Endothelial cell of umbilical vein (primary cell): Measurements from ENCODE around the gene GUCY1B1. TPM values are rescaled to one million over a fixed set of nuclear protein-coding genes. Genes with fewer than 3 reads are reported as not detected.

Experiments used
- BruUV-seq: library from RNA; stranded (reverse); fragments of 400-500 nt; replicated peaks from 2 replicates; lab custom pipeline; 2021; lab: Mats Ljungman, UMichigan
- CTCF ChIA-PET: fragments of 300-600, 350-600 bp; sonication (Branson Sonifier 250); formaldehyde crosslinking; loops from one replicate; lab custom pipeline; 2021; ENCODE audit warnings: antibody characterized with exemption, inconsistent platforms; lab: Charles Lee
- POLR2A ChIA-PET: fragments of 300-600, 350-600 bp; sonication (Branson Sonifier 250); formaldehyde crosslinking; loops from one replicate; lab custom pipeline; 2021; ENCODE audit warnings: antibody characterized with exemption, inconsistent platforms; lab: Charles Lee
- DNase-seq: peaks from one replicate; pipeline ENCODE4 v3.0.0-alpha.2; 2011; ENCODE audit warnings: low read depth, low spot score
- FAIRE-seq: peaks from 2 replicates; lab custom pipeline; 2011; peaks lifted over from hg19 to GRCh38; lab: Jason Lieb, UNC
- H2AFZ ChIP-seq: 2 replicates; pipeline ENCODE4 v1.6.0; 2012; ENCODE audit warnings: low read depth, low read length, control low read depth, inconsistent platforms
- H3K27ac ChIP-seq: 2 replicates; pipeline ENCODE4 v1.5.1; 2011; ENCODE audit warnings: low read depth, mild to moderate bottlenecking, control low read depth, low read length, moderate library complexity; ENCODE audit not compliant: insufficient read depth
- H3K27me3 ChIP-seq, 2 experiments: 2 replicates each; pipeline versions ENCODE4 v1.6.0 to v1.6.1; 2011; ENCODE audit warnings: low read length in 2 of 2, mixed read lengths in 1 of 2; ENCODE audit not compliant: control insufficient read depth in 2 of 2, insufficient read depth in 2 of 2
- H3K36me3 ChIP-seq, 2 experiments: 2 replicates in 1 of 2; 3 replicates in 1 of 2; pipeline ENCODE4 v1.5.1; 2011; ENCODE audit warnings: low read length in 2 of 2, mild to moderate bottlenecking in 1 of 2, moderate library complexity in 1 of 2; ENCODE audit not compliant: control insufficient read depth in 2 of 2, insufficient read depth in 2 of 2; ENCODE audit errors: extremely low read depth in 1 of 2
- H3K4me1 ChIP-seq: 3 replicates; pipeline ENCODE4 v1.5.1; 2011; ENCODE audit warnings: mild to moderate bottlenecking, low read length; ENCODE audit not compliant: control insufficient read depth, insufficient read depth; ENCODE audit errors: extremely low read depth
- H3K4me2 ChIP-seq: 2 replicates; pipeline ENCODE4 v1.6.1; 2011; ENCODE audit warnings: low read length, control low read depth, mixed read lengths; ENCODE audit not compliant: insufficient read depth
- H3K4me3 ChIP-seq, 3 experiments: fragments of 200-600 bp in 1 of 3; sonication (generic), shearing (Covaris generic) in 1 of 3; replicated peaks in 1 of 3; 2 replicates each; pipeline ENCODE4 v1.5.1; 2011 to 2016; ENCODE audit warnings: control low read depth in 3 of 3, low read length in 3 of 3, mild to moderate bottlenecking in 2 of 3, inconsistent platforms in 1 of 3, low read depth in 1 of 3, moderate library complexity in 1 of 3; ENCODE audit not compliant: insufficient read depth in 1 of 3
- H3K79me2 ChIP-seq: 2 replicates; pipeline ENCODE4 v1.6.0; 2012; ENCODE audit warnings: low read length, inconsistent platforms; ENCODE audit not compliant: control insufficient read depth, insufficient read depth
- H3K9ac ChIP-seq: replicated peaks from 2 replicates; pipeline ENCODE3; 2011; ENCODE audit warnings: low read length, control low read depth; ENCODE audit not compliant: insufficient read depth; ENCODE audit errors: extremely low read depth
- H3K9me1 ChIP-seq: replicated peaks from 3 replicates; pipeline ENCODE4 v1.6.0; 2011; ENCODE audit warnings: mild to moderate bottlenecking, low read length; ENCODE audit not compliant: control insufficient read depth, insufficient read depth; ENCODE audit errors: extremely low read depth
- H3K9me3 ChIP-seq: replicated peaks from 2 replicates; pipeline ENCODE4 v1.5.1; 2012; ENCODE audit warnings: low read length, inconsistent platforms; ENCODE audit not compliant: control insufficient read depth, insufficient read depth
- H4K20me1 ChIP-seq: replicated peaks from 2 replicates; pipeline ENCODE3; 2011; ENCODE audit warnings: mild to moderate bottlenecking, low read length; ENCODE audit not compliant: control insufficient read depth, insufficient read depth; ENCODE audit errors: extremely low read depth
- EZH2 ChIP-seq: IDR thresholded peaks from 2 replicates; pipeline ENCODE4 v1.6.1; 2012; ENCODE audit warnings: borderline replicate concordance, low read depth, mild to moderate bottlenecking, moderate library complexity, low read length, inconsistent platforms; ENCODE audit not compliant: severe bottlenecking
- FOS ChIP-seq: IDR thresholded peaks from 2 replicates; pipeline ENCODE4 v1.6.1; 2011; ENCODE audit warnings: mild to moderate bottlenecking, low read length, moderate library complexity, borderline replicate concordance; ENCODE audit not compliant: insufficient read depth
- GATA2 ChIP-seq: IDR thresholded peaks from 2 replicates; pipeline ENCODE4 v1.7.0; 2011; ENCODE audit warnings: low read depth, mild to moderate bottlenecking, moderate library complexity, mixed read lengths, low read length; ENCODE audit not compliant: insufficient read length, insufficient read depth
- JUN ChIP-seq: IDR thresholded peaks from 2 replicates; pipeline ENCODE4 v1.6.1; 2011; ENCODE audit warnings: borderline replicate concordance, low read depth; ENCODE audit not compliant: insufficient read length, insufficient read depth
- MYC ChIP-seq: IDR thresholded peaks from one replicate; pipeline ENCODE4 v1.6.1; 2011; ENCODE audit warnings: mild to moderate bottlenecking, low read depth, low read length
- POLR2A ChIP-seq: IDR thresholded peaks from 2 replicates; pipeline ENCODE4 v1.6.1; 2012; ENCODE audit warnings: low read depth, mild to moderate bottlenecking, control low read depth, low read length
- POLR2AphosphoS5 ChIP-seq: IDR thresholded peaks from 2 replicates; pipeline ENCODE4 v1.6.1; 2012; ENCODE audit warnings: low read depth, mild to moderate bottlenecking, control low read depth, low read length, moderate library complexity; ENCODE audit not compliant: insufficient read depth
- dilution Hi-C: fragments of 300-500 bp; cut with MboI; formaldehyde crosslinking; loops from one replicate; pipeline ENCODE4 v1.15.0; 2019; ENCODE audit warnings: low sequenced_read_pairs; ENCODE audit not compliant: extremely low pct_ligation_motif_present
- intact Hi-C: fragments of 100-400 bp; cut with micrococcal nuclease; formaldehyde crosslinking; loops from one replicate; pipeline ENCODE4 v1.10.0; 2022
- polyA plus RNA-seq, 4 experiments: library from polyadenylated mRNA; depleted of rRNA in 3 of 4; stranded (reverse) in 3 of 4; unstranded in 1 of 4; fragments of >200 nt; gene quantifications; 2 replicates each; pipeline versions ENCODE4 v1.2.1 to v1.2.3, GENCODE V29; 2011 to 2012; ENCODE audit warnings: missing spikeins in 1 of 4
- total RNA-seq: library from RNA; stranded (reverse); gene quantifications from 2 replicates; pipeline ENCODE4 v1.2.3, GENCODE V29; 2021
- TF ChIP-seq, protein P1 (sequence below), 2 donors: IDR thresholded peaks; 1 replicate in 1 of 2; 2 replicates in 1 of 2; pipeline ENCODE4 v1.5.1; 2011; ENCODE audit warnings: low read length in 2 of 2, mild to moderate bottlenecking in 2 of 2, moderate library complexity in 2 of 2, control low read depth in 1 of 2, inconsistent platforms in 1 of 2, low read depth in 1 of 2; ENCODE audit not compliant: insufficient read depth in 1 of 2; ENCODE audit errors: extremely low read depth in 1 of 2
- TF ChIP-seq, protein P2 (sequence below): IDR thresholded peaks from 2 replicates; pipeline ENCODE4 v1.6.1; 2011; ENCODE audit not compliant: insufficient read depth, insufficient read length

The GUCY1B1 gene
- total and polyA plus RNA-seq, 2 donors (not counting 3 experiments of a cell fraction or from before 2014, with no cell fraction given), result 1.9 to 4.7 TPM

DNA sequence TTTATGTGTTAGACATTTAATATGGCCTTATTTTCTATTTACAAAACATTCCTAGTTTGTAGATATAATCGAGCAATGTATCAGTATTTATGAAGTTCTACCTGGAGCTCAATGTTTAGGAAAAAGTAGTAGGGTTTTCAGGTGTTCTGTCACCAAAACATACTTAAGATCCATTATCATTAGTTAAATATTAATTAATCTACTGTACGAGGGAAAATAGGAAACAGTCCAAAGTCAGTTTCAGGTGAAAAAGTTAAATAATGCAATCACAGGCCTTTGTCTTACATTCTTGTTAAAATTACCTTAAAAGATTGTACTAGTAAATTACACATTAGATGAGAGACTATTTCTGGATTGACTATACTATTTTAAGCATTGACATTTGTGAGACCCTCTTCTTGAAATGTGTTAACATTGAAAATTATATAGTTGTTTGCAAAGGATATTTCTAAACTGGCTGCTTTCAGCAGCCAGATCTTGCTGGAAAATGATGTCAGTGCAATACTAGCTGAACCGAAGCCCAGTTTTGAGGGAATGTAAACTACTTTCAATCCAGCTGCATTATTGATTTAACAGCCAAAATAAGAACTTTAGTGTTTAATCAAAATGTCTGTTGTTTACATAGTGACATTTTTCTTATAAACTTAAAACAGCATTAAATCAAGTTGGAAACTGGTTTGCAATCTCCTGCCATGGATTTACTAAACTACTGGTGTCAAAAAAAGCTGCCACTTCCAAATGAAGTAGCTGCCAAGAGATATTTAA lies 19.3 kb downstream of the GUCY1B1 start:
- H3K4me3 ChIP-seq, result no peak overlapping the region
- TF ChIP-seq POLR2A (no peak), MYC (no peak), EZH2 (no peak), FOS (no peak), JUN (no peak), POLR2AphosphoS5 (no peak), GATA2 (no peak)
- TF ChIP-seq, protein P1, sequence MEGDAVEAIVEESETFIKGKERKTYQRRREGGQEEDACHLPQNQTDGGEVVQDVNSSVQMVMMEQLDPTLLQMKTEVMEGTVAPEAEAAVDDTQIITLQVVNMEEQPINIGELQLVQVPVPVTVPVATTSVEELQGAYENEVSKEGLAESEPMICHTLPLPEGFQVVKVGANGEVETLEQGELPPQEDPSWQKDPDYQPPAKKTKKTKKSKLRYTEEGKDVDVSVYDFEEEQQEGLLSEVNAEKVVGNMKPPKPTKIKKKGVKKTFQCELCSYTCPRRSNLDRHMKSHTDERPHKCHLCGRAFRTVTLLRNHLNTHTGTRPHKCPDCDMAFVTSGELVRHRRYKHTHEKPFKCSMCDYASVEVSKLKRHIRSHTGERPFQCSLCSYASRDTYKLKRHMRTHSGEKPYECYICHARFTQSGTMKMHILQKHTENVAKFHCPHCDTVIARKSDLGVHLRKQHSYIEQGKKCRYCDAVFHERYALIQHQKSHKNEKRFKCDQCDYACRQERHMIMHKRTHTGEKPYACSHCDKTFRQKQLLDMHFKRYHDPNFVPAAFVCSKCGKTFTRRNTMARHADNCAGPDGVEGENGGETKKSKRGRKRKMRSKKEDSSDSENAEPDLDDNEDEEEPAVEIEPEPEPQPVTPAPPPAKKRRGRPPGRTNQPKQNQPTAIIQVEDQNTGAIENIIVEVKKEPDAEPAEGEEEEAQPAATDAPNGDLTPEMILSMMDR (IDR thresholded peaks at IDR 0.05; ENCODE audit: extremely low read depth in 1 of 2, insufficient read depth in 1 of 2, low read depth in 1 of 2, low read length in 2 of 2), result no peak
- TF ChIP-seq, protein P2, sequence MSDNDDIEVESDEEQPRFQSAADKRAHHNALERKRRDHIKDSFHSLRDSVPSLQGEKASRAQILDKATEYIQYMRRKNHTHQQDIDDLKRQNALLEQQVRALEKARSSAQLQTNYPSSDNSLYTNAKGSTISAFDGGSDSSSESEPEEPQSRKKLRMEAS, result no peak
- H3K9me1 ChIP-seq, result no peaks in the 10 kb centered on the region
- no peaks in the 10 kb centered on the region for H3K36me3 ChIP-seq
- no peak overlapping the region for H2AFZ ChIP-seq
- H3K27ac ChIP-seq, result no peak overlapping the region
- H3K9me3 ChIP-seq, result no peaks in the 10 kb centered on the region
- POLR2A ChIA-PET, result no interaction called here
- no TSS peak for BruUV-seq
- intact Hi-C loops (no loop called here), dilution Hi-C loops (no loop called here)
- H3K9ac ChIP-seq, result no peak overlapping the region
- no peaks in the 10 kb centered on the region for H3K27me3 ChIP-seq
- no peaks in the 10 kb centered on the region for H3K4me1 ChIP-seq
- DNase-seq (no peak), FAIRE-seq (no peak)
- no peaks in the 10 kb centered on the region for H3K79me2 ChIP-seq
- H3K4me2 ChIP-seq, result no peak overlapping the region
- CTCF ChIA-PET, result interaction anchor here (0.9 to 6.2 kb wide), 4 partner anchors 9 to 374 kb away, joined by 3 to 41 read pairs (median 9); no protein-coding TSS in a partner anchor
- no peaks in the 10 kb centered on the region for H4K20me1 ChIP-seq
